Fibroblast of pulmonary artery (primary cell): Measurements from ENCODE around the gene PIGK.

Source experiments
- DNase-seq: peaks from one replicate; pipeline ENCODE4 v3.0.0-alpha.2; 2010; ENCODE audit warnings: low read depth
- H3K4me3 ChIP-seq: replicated peaks from 2 replicates; pipeline ENCODE4 v1.5.1; 2011; ENCODE audit warnings: low read depth, mild to moderate bottlenecking, control low read depth, low read length, moderate library complexity
- TF ChIP-seq, protein P1 (sequence below): IDR thresholded peaks from 2 replicates; pipeline ENCODE4 v1.5.1; 2011; ENCODE audit warnings: mild to moderate bottlenecking, control low read depth, low read length, inconsistent platforms; ENCODE audit errors: missing control alignments

Gene PIGK

GRCh38 chr1:77239311-77239710 lies 20.1 kb upstream of the PIGK start:
- TF ChIP-seq, protein P1, sequence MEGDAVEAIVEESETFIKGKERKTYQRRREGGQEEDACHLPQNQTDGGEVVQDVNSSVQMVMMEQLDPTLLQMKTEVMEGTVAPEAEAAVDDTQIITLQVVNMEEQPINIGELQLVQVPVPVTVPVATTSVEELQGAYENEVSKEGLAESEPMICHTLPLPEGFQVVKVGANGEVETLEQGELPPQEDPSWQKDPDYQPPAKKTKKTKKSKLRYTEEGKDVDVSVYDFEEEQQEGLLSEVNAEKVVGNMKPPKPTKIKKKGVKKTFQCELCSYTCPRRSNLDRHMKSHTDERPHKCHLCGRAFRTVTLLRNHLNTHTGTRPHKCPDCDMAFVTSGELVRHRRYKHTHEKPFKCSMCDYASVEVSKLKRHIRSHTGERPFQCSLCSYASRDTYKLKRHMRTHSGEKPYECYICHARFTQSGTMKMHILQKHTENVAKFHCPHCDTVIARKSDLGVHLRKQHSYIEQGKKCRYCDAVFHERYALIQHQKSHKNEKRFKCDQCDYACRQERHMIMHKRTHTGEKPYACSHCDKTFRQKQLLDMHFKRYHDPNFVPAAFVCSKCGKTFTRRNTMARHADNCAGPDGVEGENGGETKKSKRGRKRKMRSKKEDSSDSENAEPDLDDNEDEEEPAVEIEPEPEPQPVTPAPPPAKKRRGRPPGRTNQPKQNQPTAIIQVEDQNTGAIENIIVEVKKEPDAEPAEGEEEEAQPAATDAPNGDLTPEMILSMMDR = no peak
- DNase-seq = no peak
- no peak overlapping the region for H3K4me3 ChIP-seq

- no peak overlapping the region for H3K4me3 ChIP-seq
These were observed 19.2 kb upstream of the PIGK start for GRCh38 chr1:77238462-77238861.

GRCh38 chr1:77234943-77235342 lies 15.7 kb upstream of the PIGK start:
- H3K4me3 ChIP-seq = no peak overlapping the region
- TF ChIP-seq, protein P1 = no peak
- DNase-seq = no peak

More at GRCh38 chr1:77238462-77238861, 19.2 kb upstream of the PIGK start:
- TF ChIP-seq, protein P1 = no peak
- no peak for DNase-seq

- H3K4me3 ChIP-seq = no peak overlapping the region
- no peak for DNase-seq
- TF ChIP-seq, protein P1 = no peak
These were observed 14.9 kb upstream of the PIGK start for GRCh38 chr1:77234096-77234495.

- TF ChIP-seq, protein P1 = no peak
- H3K4me3 ChIP-seq = no peak overlapping the region
- DNase-seq = no peak
These were observed 13.6 kb upstream of the PIGK start for GRCh38 chr1:77232829-77233228.

DNA sequence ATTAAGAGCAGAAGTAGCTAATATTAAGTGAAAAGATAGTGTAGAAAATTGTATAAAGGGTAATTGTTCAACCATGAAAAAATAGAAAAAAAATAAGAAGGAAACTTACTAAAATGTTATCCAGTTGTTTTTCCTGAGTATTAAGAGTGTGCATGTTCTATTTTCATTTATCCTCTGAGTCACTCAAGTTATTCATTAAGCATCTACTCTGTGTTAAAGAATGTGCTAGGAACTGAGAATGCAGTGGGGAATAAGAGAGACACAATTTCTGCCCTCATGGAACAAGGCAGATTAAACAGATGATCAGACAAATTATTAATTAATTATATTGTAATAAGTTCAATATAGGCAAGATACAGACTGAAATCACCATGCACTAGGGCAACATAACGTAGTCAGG lies 10.8 kb upstream of the PIGK start:
- DNase-seq = no peak
- H3K4me3 ChIP-seq = no peak overlapping the region
- TF ChIP-seq, protein P1 = no peak

DNA sequence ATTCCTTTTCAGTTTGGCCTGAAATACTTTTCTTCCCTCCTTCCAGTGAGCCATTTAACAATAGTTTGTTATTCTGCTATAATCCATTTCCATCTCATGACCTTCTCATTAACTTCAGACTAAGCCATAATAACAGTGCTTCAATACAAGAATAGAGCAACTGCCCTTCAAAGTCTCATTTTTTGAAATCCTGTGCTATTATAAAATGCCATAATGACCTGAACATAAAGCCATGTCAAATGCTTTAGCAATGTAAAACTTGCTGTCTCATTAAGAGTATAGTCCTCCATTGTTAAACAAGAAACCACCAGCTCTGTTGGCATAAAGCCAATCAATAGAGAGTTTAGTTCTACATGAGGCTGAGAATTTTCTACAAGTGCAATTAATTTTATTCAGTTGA lies 9.6 kb upstream of the PIGK start:
- TF ChIP-seq, protein P1 = no peak
- DNase-seq = no peak
- H3K4me3 ChIP-seq = no peak overlapping the region
